Left ventricle myocardium inferior (tissue), 1 donor: ENCODE data around the gene MTERF1. TPM values are rescaled to one million over a fixed set of nuclear protein-coding genes. Genes with fewer than 3 reads are reported as not detected.

Experiments used
- DNase-seq: peaks from one replicate; pipeline ENCODE4 v3.0.0-alpha.2; 2020
- H3K27ac ChIP-seq: fragments of 200-600 bp; replicated peaks from 2 replicates; pipeline ENCODE4 v1.8.0; 2021
- H3K27me3 ChIP-seq: fragments of 200-600 bp; 2 replicates; pipeline ENCODE4 v1.8.0; 2021; ENCODE audit warnings: low read depth
- H3K36me3 ChIP-seq: fragments of 200-600 bp; 2 replicates; pipeline ENCODE4 v1.8.0; 2021
- H3K4me1 ChIP-seq: fragments of 200-600 bp; 2 replicates; pipeline ENCODE4 v1.8.0; 2021
- H3K4me3 ChIP-seq: fragments of 200-600 bp; 2 replicates; pipeline ENCODE4 v1.8.0; 2021; ENCODE audit warnings: mild to moderate bottlenecking, moderate library complexity
- H3K9me3 ChIP-seq: fragments of 200-600 bp; replicated peaks from 2 replicates; pipeline ENCODE4 v1.8.0; 2021
- CTCF ChIP-seq: fragments of 200-600 bp; IDR thresholded peaks from 2 replicates; pipeline ENCODE4 v1.8.0; 2021; ENCODE audit warnings: antibody characterized with exemption, mild to moderate bottlenecking, borderline replicate concordance
- intact Hi-C: fragments of 100-400 bp; cut with micrococcal nuclease; formaldehyde crosslinking; loops from one replicate; pipeline ENCODE4 v1.11.0; 2022
- total RNA-seq: library from RNA; stranded (reverse); fragmentation: NEBNext Ultra II Directional; extraction: Animal tissue kit (Norgen Biotek cat#: 25700); gene quantifications from one replicate; pipeline ENCODE4 v1.2.1, GENCODE V29; 2021
- donor health status: DM: no; HTN: yes; CAD: no; lungs with severe emphysema.

MTERF1 gene
- total RNA-seq, 1 donor from 2014 or later = 9.2 TPM

GRCh38 chr7:91837397-91838070, 43.0 kb downstream of the MTERF1 start:
- Histone ChIP-seq H3K27ac (no peak overlapping the region), H3K27me3 (no peaks in the 10 kb centered on the region), H3K36me3 (peaks cover 4% of the 10 kb centered on the region), H3K4me1 (peaks cover 6% of the 10 kb centered on the region), H3K9me3 (peaks cover 16% of the 10 kb centered on the region), H3K4me3 (no peak overlapping the region)
- peak; percentile 19 for DNase-seq
- no peak for TF ChIP-seq CTCF
- intact Hi-C loops = no loop called here

GRCh38 chr7:91835826-91836368, 44.6 kb downstream of the MTERF1 start:
- Histone ChIP-seq H3K36me3 (no peaks in the 10 kb centered on the region), H3K9me3 (no peaks in the 10 kb centered on the region), H3K4me3 (no peak overlapping the region), H3K27me3 (no peaks in the 10 kb centered on the region), H3K27ac (no peak overlapping the region), H3K4me1 (peaks cover 6% of the 10 kb centered on the region)
- no peak for DNase-seq
- no peak for TF ChIP-seq CTCF
- intact Hi-C loops = no loop called here

GRCh38 chr7:91835091-91835825, 45.2 kb downstream of the MTERF1 start:
- Histone ChIP-seq H3K4me3 (no peak overlapping the region), H3K27ac (no peak overlapping the region), H3K9me3 (no peaks in the 10 kb centered on the region), H3K36me3 (no peaks in the 10 kb centered on the region), H3K4me1 (peaks cover 6% of the 10 kb centered on the region), H3K27me3 (no peaks in the 10 kb centered on the region)
- intact Hi-C loops = no loop called here
- no peak for DNase-seq
- no peak for TF ChIP-seq CTCF

- H3K27ac ChIP-seq = no peak overlapping the region
- H3K4me1 ChIP-seq = peaks cover 6% of the 10 kb centered on the region
- no peaks in the 10 kb centered on the region for H3K27me3 ChIP-seq
- H3K9me3 ChIP-seq = no peaks in the 10 kb centered on the region
- no peak for DNase-seq
- intact Hi-C loops = no loop called here
- H3K4me3 ChIP-seq = no peak overlapping the region
- no peaks in the 10 kb centered on the region for H3K36me3 ChIP-seq
- TF ChIP-seq CTCF = no peak
These were observed 47.9 kb downstream of the MTERF1 start for GRCh38 chr7:91832493-91833045.

GRCh38 chr7:91827169-91827568, 53.3 kb downstream of the MTERF1 start:
- H3K36me3 ChIP-seq = peaks cover 6% of the 10 kb centered on the region
- no peaks in the 10 kb centered on the region for H3K4me1 ChIP-seq
- no peaks in the 10 kb centered on the region for H3K27me3 ChIP-seq
- TF ChIP-seq CTCF = no peak
- intact Hi-C loops = no loop called here
- H3K27ac ChIP-seq = no peak overlapping the region
- peaks cover 14% of the 10 kb centered on the region for H3K9me3 ChIP-seq
- H3K4me3 ChIP-seq = no peak overlapping the region
- DNase-seq = no peak
